IMR-90 (cell line): Measurements from ENCODE around the gene CD8A. TPM values are rescaled to one million over a fixed set of nuclear protein-coding genes. Genes with fewer than 3 reads are reported as not detected.

Experiments used
- ATAC-seq: fragments of 200-7000 bp; cut with Tn5 transposase; 2 replicates; pipeline ENCODE4 v1.9.1; 2020; ENCODE audit warnings: low read depth, mild to moderate bottlenecking, moderate library complexity
- BruUV-seq: library from RNA; stranded (reverse); fragments of 400-500 nt; replicated peaks from 2 replicates; lab custom pipeline; 2021; lab: Mats Ljungman, UMichigan
- CTCF ChIA-PET: fragments of 300-600 bp; formaldehyde crosslinking; extraction: SDS; loops from one replicate; lab custom pipeline; 2021; ENCODE audit warnings: antibody characterized with exemption; lab: Yijun Ruan, JAX
- POLR2A ChIA-PET: fragments of 300-600 bp; sonication (Branson Sonifier 250); formaldehyde crosslinking; loops from one replicate; lab custom pipeline; 2022; ENCODE audit warnings: antibody characterized with exemption; ENCODE audit not compliant: unreplicated experiment; lab: Charles Lee
- DNase-seq: peaks from one replicate; pipeline ENCODE4 v3.0.0; 2013
- H2AFZ ChIP-seq: replicated peaks from 2 replicates; pipeline ENCODE3; 2013; ENCODE audit warnings: low read length, mild to moderate bottlenecking; ENCODE audit not compliant: poor library complexity
- H2AK5ac ChIP-seq: 2 replicates; pipeline ENCODE4 v1.6.1; 2013; ENCODE audit warnings: low read depth, low read length, inconsistent platforms
- H2AK9ac ChIP-seq: replicated peaks from 2 replicates; pipeline ENCODE3; 2013; ENCODE audit warnings: mild to moderate bottlenecking, low read depth, low read length, moderate library complexity; ENCODE audit not compliant: poor library complexity
- H2BK120ac ChIP-seq: 2 replicates; pipeline ENCODE4 v1.6.1; 2013; ENCODE audit warnings: low read depth, low read length, inconsistent platforms
- H2BK15ac ChIP-seq: 3 replicates; pipeline ENCODE4 v1.6.1; 2013; ENCODE audit warnings: low read depth, low read length, inconsistent platforms
- H2BK20ac ChIP-seq: 2 replicates; pipeline ENCODE4 v1.6.1; 2013; ENCODE audit warnings: low read depth, mild to moderate bottlenecking, inconsistent platforms, low read length, moderate library complexity
- H2BK5ac ChIP-seq: 2 replicates; pipeline ENCODE4 v1.6.1; 2013; ENCODE audit warnings: mild to moderate bottlenecking, low read depth, low read length, inconsistent platforms; ENCODE audit not compliant: poor library complexity, severe bottlenecking
- H3K14ac ChIP-seq: replicated peaks from 2 replicates; pipeline ENCODE4 v1.6.1; 2013; ENCODE audit warnings: low read depth, low read length, inconsistent platforms
- H3K18ac ChIP-seq: 2 replicates; pipeline ENCODE4 v1.6.1; 2013; ENCODE audit warnings: low read depth, low read length, control low read depth
- H3K23ac ChIP-seq: 2 replicates; pipeline ENCODE4 v1.6.1; 2013; ENCODE audit warnings: low read depth, low read length, inconsistent platforms
- H3K27ac ChIP-seq: 2 replicates; pipeline ENCODE4 v1.5.1; 2013; ENCODE audit warnings: mild to moderate bottlenecking, control low read depth, low read length; ENCODE audit not compliant: insufficient read depth
- H3K27me3 ChIP-seq: 2 replicates; pipeline ENCODE4 v1.6.1; 2013; ENCODE audit warnings: low read length; ENCODE audit not compliant: control insufficient read depth, insufficient read depth
- H3K36me3 ChIP-seq: 2 replicates; pipeline ENCODE4 v1.6.1; 2013; ENCODE audit warnings: low read length, mixed read lengths; ENCODE audit not compliant: control insufficient read depth, insufficient read depth
- H3K4ac ChIP-seq: 2 replicates; pipeline ENCODE4 v1.6.1; 2013; ENCODE audit warnings: low read depth, low read length, inconsistent platforms
- H3K4me1 ChIP-seq: 2 replicates; pipeline ENCODE4 v1.6.1; 2013; ENCODE audit warnings: low read length, mixed read lengths; ENCODE audit not compliant: control insufficient read depth, insufficient read depth
- H3K4me2 ChIP-seq: 2 replicates; pipeline ENCODE4 v1.6.1; 2013; ENCODE audit warnings: low read depth, mild to moderate bottlenecking, control low read depth, low read length, moderate library complexity
- H3K4me3 ChIP-seq: 2 replicates; pipeline ENCODE4 v1.5.1; 2013; ENCODE audit warnings: low read depth, mild to moderate bottlenecking, control low read depth, low read length, moderate library complexity; ENCODE audit not compliant: insufficient read depth
- H3K56ac ChIP-seq: 2 replicates; pipeline ENCODE4 v1.6.1; 2013; ENCODE audit warnings: low read length, inconsistent platforms; ENCODE audit not compliant: insufficient read depth; ENCODE audit errors: extremely low read depth
- H3K79me1 ChIP-seq, 2 experiments: 2 replicates each; pipeline ENCODE4 v1.6.1; 2013; ENCODE audit warnings: low read length in 2 of 2, inconsistent platforms in 1 of 2, low read depth in 1 of 2
- H3K9ac ChIP-seq: 2 replicates; pipeline ENCODE4 v1.6.1; 2013; ENCODE audit warnings: low read depth, low read length, control low read depth
- H3K9me1 ChIP-seq: 2 replicates; pipeline ENCODE4 v1.6.1; 2013; ENCODE audit warnings: low read length, inconsistent platforms; ENCODE audit not compliant: insufficient read depth
- H3K9me3 ChIP-seq: 2 replicates; pipeline ENCODE4 v1.6.1; 2013; ENCODE audit warnings: low read length; ENCODE audit not compliant: control insufficient read depth, insufficient read depth
- H4K20me1 ChIP-seq: 2 replicates; pipeline ENCODE4 v1.6.1; 2013; ENCODE audit warnings: low read length, inconsistent platforms; ENCODE audit not compliant: insufficient read depth
- H4K5ac ChIP-seq: 2 replicates; pipeline ENCODE4 v1.6.1; 2013; ENCODE audit warnings: mild to moderate bottlenecking, low read depth, low read length, control low read depth
- H4K8ac ChIP-seq, 2 experiments: 2 replicates each; pipeline ENCODE4 v1.6.1; 2013; ENCODE audit warnings: low read depth in 2 of 2, low read length in 2 of 2, control low read depth in 1 of 2, inconsistent platforms in 1 of 2
- H4K91ac ChIP-seq: 2 replicates; pipeline ENCODE4 v1.6.1; 2013; ENCODE audit warnings: low read depth, low read length, inconsistent platforms; ENCODE audit not compliant: insufficient read depth
- BHLHE40 ChIP-seq: fragments of 150-350 bp; IDR thresholded peaks from 2 replicates; pipeline ENCODE4 v1.6.1; 2016; ENCODE audit warnings: mild to moderate bottlenecking, low read depth, low read length
- CEBPB ChIP-seq: IDR thresholded peaks from 2 replicates; pipeline ENCODE4 v1.6.1; 2012; ENCODE audit warnings: low read depth, low read length, improper control_type of control experiment
- CHD1 ChIP-seq: IDR thresholded peaks from 2 replicates; pipeline ENCODE4 v1.6.1; 2012; ENCODE audit warnings: low read depth, low read length, improper control_type of control experiment
- CTCF ChIP-seq: conservative IDR thresholded peaks from 2 replicates; pipeline ENCODE4 v1.5.1; 2012; ENCODE audit warnings: mild to moderate bottlenecking, low read depth, low read length, improper control_type of control experiment
- ELK1 ChIP-seq: fragments of 150-350 bp; IDR thresholded peaks from 2 replicates; pipeline ENCODE4 v1.6.1; 2016; ENCODE audit warnings: low read depth, mild to moderate bottlenecking, low read length, moderate library complexity, borderline replicate concordance
- FOS ChIP-seq: fragments of 150-350 bp; IDR thresholded peaks from 2 replicates; pipeline ENCODE4 v1.6.1; 2016; ENCODE audit warnings: low read depth, low read length
- MAFK ChIP-seq: IDR thresholded peaks from 2 replicates; pipeline ENCODE4 v1.6.1; 2012; ENCODE audit warnings: low read depth, low read length, improper control_type of control experiment
- MAZ ChIP-seq: IDR thresholded peaks from 2 replicates; pipeline ENCODE4 v1.6.1; 2012; ENCODE audit warnings: low read depth, mild to moderate bottlenecking, low read length, improper control_type of control experiment, moderate library complexity, borderline replicate concordance
- MXI1 ChIP-seq: IDR thresholded peaks from 2 replicates; pipeline ENCODE4 v1.6.1; 2012; ENCODE audit warnings: low read depth, mild to moderate bottlenecking, low read length, moderate library complexity, borderline replicate concordance
- NFE2L2 ChIP-seq: fragments of 150-350 bp; IDR thresholded peaks from 2 replicates; pipeline ENCODE4 v1.6.1; 2016; ENCODE audit warnings: low read depth, mild to moderate bottlenecking, low read length
- POLR2A ChIP-seq: IDR thresholded peaks from 2 replicates; pipeline ENCODE4 v1.6.1; 2012; ENCODE audit warnings: mild to moderate bottlenecking, low read depth, low read length
- RAD21 ChIP-seq: IDR thresholded peaks from 2 replicates; pipeline ENCODE4 v1.6.1; 2012; ENCODE audit warnings: low read length, improper control_type of control experiment
- RCOR1 ChIP-seq: IDR thresholded peaks from 2 replicates; pipeline ENCODE4 v1.6.1; 2012; ENCODE audit warnings: mild to moderate bottlenecking, low read length, improper control_type of control experiment; ENCODE audit not compliant: insufficient replicate concordance
- RFX5 ChIP-seq: IDR thresholded peaks from 2 replicates; pipeline ENCODE4 v1.8.0; 2012; ENCODE audit warnings: low read depth, mild to moderate bottlenecking, low read length, moderate library complexity
- SMC3 ChIP-seq: fragments of 150-350 bp; IDR thresholded peaks from 2 replicates; pipeline ENCODE4 v1.6.1; 2016; ENCODE audit warnings: low read depth, mild to moderate bottlenecking, antibody characterized with exemption, low read length, moderate library complexity
- USF2 ChIP-seq: fragments of 150-350 bp; IDR thresholded peaks from 2 replicates; pipeline ENCODE4 v1.6.1; 2017; ENCODE audit warnings: mild to moderate bottlenecking, antibody characterized with exemption, low read length, low read depth
- WGBS, 2 experiments: methylation state at CpG; one replicate each; pipeline versions ENCODE4 v1.1.5 to v1.1.7; 2013; ENCODE audit warnings: missing lambda C conversion rate in 2 of 2; ENCODE audit not compliant: insufficient read length in 1 of 2; ENCODE audit errors: extremely low coverage in 2 of 2; 5-methylcytosine and 5-hydroxymethylcytosine counted together
- dilution Hi-C: fragments of 300-500 bp; cut with HindIII; formaldehyde crosslinking; loops from one replicate; pipeline ENCODE4 v1.14.3; 2018; ENCODE audit warnings: low sequenced_read_pairs; ENCODE audit not compliant: unreplicated experiment
- in situ Hi-C: fragments of 300-500 bp; cut with MboI; formaldehyde crosslinking; loops from 3 replicates; pipeline ENCODE4 v1.14.3; 2019; ENCODE audit warnings: low sequenced_read_pairs, inconsistent platforms, mixed read lengths
- intact Hi-C: fragments of 100-400 bp; cut with micrococcal nuclease; formaldehyde crosslinking; loops from 2 replicates; pipeline ENCODE4 v1.10.0; 2022
- polyA plus RNA-seq, 3 experiments: library from polyadenylated mRNA; depleted of rRNA; stranded (reverse); fragments of >200 nt; gene quantifications; 2 replicates each; pipeline ENCODE4 v1.2.3, GENCODE V29; 2012; ENCODE audit warnings: low replicate concordance in 1 of 3
- total RNA-seq: library from RNA; depleted of rRNA; stranded (reverse); fragments of >200 nt; gene quantifications from 2 replicates; pipeline ENCODE4 v1.2.3, GENCODE V29; 2012

Gene CD8A
- total and polyA plus RNA-seq, 2 of the 4 experiments (the other 2 are of a cell fraction): not detected

GRCh38 chr2:86760371-86760770 is 30.3 kb downstream of the CD8A start:
- H2BK5ac ChIP-seq: no peak overlapping the region
- no TSS peak for BruUV-seq
- no peak overlapping the region for H4K91ac ChIP-seq
- H3K9ac ChIP-seq: no peak overlapping the region
- ATAC-seq (no peak), DNase-seq (no peak)
- H3K9me3 ChIP-seq: no peaks in the 10 kb centered on the region
- TF ChIP-seq MAZ: no peak
- no peak for TF ChIP-seq POLR2A
- TF ChIP-seq CHD1: no peak
- no peak for TF ChIP-seq SMC3
- TF ChIP-seq RCOR1: no peak
- no peak for TF ChIP-seq RFX5
- TF ChIP-seq CEBPB: no peak
- no peak for TF ChIP-seq BHLHE40
- TF ChIP-seq USF2: no peak
- TF ChIP-seq RAD21: no peak
- TF ChIP-seq FOS: no peak
- no peak for TF ChIP-seq MXI1
- TF ChIP-seq NFE2L2: no peak
- TF ChIP-seq MAFK: no peak
- no peak for TF ChIP-seq CTCF
- no peak for TF ChIP-seq ELK1
- no peaks in the 10 kb centered on the region for H3K4me1 ChIP-seq
- no CpG with 5 or more reads among the region's 4 CpGs for WGBS, 2 experiments
- no peak overlapping the region for H3K18ac ChIP-seq
- no peaks in the 10 kb centered on the region for H3K27me3 ChIP-seq
- H3K56ac ChIP-seq: no peak overlapping the region
- no peak overlapping the region for H4K8ac ChIP-seq
- peaks cover 3% of the 10 kb centered on the region; the same call in 1 of the 2 replicates for H4K20me1 ChIP-seq
- no peak overlapping the region for H2BK20ac ChIP-seq
- no peak overlapping the region for H3K4me3 ChIP-seq
- H2AK5ac ChIP-seq: no peak overlapping the region
- H3K23ac ChIP-seq: no peak overlapping the region
- H2AK9ac ChIP-seq: no peak overlapping the region
- no peak overlapping the region for H3K4me2 ChIP-seq
- H3K4ac ChIP-seq: no peak overlapping the region
- H2AFZ ChIP-seq: no peak overlapping the region
- no peak overlapping the region for H2BK15ac ChIP-seq
- no peak overlapping the region for H3K14ac ChIP-seq
- H3K27ac ChIP-seq: no peak overlapping the region
- intact Hi-C loops (no loop called here), in situ Hi-C loops (no loop called here), dilution Hi-C loops (no loop called here)
- POLR2A ChIA-PET: no interaction called here
- H2BK120ac ChIP-seq: no peak overlapping the region
- H4K5ac ChIP-seq: no peak overlapping the region
- no peaks in the 10 kb centered on the region for H3K9me1 ChIP-seq
- peaks cover 0 to 2% of the 10 kb centered on the region in 2 experiments; a peak in 1 of 4 replicates for H3K79me1 ChIP-seq
- CTCF ChIA-PET: no interaction called here
- no peaks in the 10 kb centered on the region for H3K36me3 ChIP-seq
